ENCODE data around the gene ZDHHC8. TPM values are rescaled to one million over a fixed set of nuclear protein-coding genes. Genes with fewer than 3 reads are reported as not detected.

Gene ZDHHC8
- total RNA-seq, 1 donor from 2014 or later: 22.6 TPM

GRCh38 chr22:20160041-20160440 lies 28.4 kb downstream of the ZDHHC8 start:
- TF ChIP-seq, protein P1, sequence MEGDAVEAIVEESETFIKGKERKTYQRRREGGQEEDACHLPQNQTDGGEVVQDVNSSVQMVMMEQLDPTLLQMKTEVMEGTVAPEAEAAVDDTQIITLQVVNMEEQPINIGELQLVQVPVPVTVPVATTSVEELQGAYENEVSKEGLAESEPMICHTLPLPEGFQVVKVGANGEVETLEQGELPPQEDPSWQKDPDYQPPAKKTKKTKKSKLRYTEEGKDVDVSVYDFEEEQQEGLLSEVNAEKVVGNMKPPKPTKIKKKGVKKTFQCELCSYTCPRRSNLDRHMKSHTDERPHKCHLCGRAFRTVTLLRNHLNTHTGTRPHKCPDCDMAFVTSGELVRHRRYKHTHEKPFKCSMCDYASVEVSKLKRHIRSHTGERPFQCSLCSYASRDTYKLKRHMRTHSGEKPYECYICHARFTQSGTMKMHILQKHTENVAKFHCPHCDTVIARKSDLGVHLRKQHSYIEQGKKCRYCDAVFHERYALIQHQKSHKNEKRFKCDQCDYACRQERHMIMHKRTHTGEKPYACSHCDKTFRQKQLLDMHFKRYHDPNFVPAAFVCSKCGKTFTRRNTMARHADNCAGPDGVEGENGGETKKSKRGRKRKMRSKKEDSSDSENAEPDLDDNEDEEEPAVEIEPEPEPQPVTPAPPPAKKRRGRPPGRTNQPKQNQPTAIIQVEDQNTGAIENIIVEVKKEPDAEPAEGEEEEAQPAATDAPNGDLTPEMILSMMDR (IDR thresholded peaks at IDR 0.05): no peak
- TF ChIP-seq POLR2AphosphoS5 (IDR thresholded peaks at IDR 0.05; ENCODE audit: insufficient read depth in 1 of 2, low read depth in 1 of 2) (no peak), POLR2A (IDR thresholded peaks at IDR 0.05) (no peak)
- no peaks in the 10 kb centered on the region for H3K9me3 ChIP-seq

GRCh38 chr22:20164863-20165262 lies 33.3 kb downstream of the ZDHHC8 start:
- Histone ChIP-seq H3K4me3 (no peak overlapping the region), H3K27ac (no peak overlapping the region), H3K36me3 (no peaks in the 10 kb centered on the region), H3K27me3 (no peaks in the 10 kb centered on the region), H3K4me1 (no peaks in the 10 kb centered on the region), H3K9me3 (no peaks in the 10 kb centered on the region)
- intact Hi-C loops (cut with DNase I): no loop called here
- DNase-seq (ENCODE audit: extremely low spot score in 2 of 2): no peak
- TF ChIP-seq POLR2A (IDR thresholded peaks at IDR 0.05): no peak
- TF ChIP-seq, protein P1 (IDR thresholded peaks at IDR 0.05): no peak
- no peak for TF ChIP-seq POLR2AphosphoS5 (IDR thresholded peaks at IDR 0.05; ENCODE audit: insufficient read depth in 1 of 2, low read depth in 1 of 2)

More at GRCh38 chr22:20160041-20160440, 28.4 kb downstream of the ZDHHC8 start:
- Histone ChIP-seq H3K27ac (no peak overlapping the region), H3K36me3 (no peaks in the 10 kb centered on the region), H3K4me1 (no peaks in the 10 kb centered on the region), H3K4me3 (no peak overlapping the region), H3K27me3 (no peaks in the 10 kb centered on the region)
- intact Hi-C loops (cut with DNase I): no loop called here
- no peak for DNase-seq (ENCODE audit: extremely low spot score in 2 of 2)

DNA sequence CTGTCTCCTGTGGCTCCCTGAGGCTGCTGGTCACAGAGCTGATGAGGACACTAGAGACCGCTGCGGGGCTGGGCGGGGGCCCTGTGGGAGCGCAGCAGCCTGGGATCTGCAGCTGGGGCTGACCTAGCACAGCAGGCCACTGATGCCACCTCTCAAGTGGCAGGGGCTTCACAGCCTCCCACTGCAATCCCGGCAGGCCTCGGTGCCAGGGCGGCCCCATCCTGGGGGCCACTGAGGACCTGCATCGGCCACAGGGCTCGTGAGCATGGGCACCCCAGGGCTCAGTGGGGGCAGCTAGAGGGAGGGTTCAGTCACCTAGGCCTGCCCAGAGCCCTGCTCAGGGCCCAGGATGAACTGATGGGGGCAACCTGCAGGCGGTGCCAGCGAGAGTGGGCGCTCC lies 33.8 kb downstream of the ZDHHC8 start:
- no peaks in the 10 kb centered on the region for H3K27me3 ChIP-seq
- intact Hi-C loops (cut with DNase I): no loop called here
- no peaks in the 10 kb centered on the region for H3K4me1 ChIP-seq
- no peak for DNase-seq (ENCODE audit: extremely low spot score in 2 of 2)
- TF ChIP-seq POLR2A (IDR thresholded peaks at IDR 0.05) (no peak), POLR2AphosphoS5 (IDR thresholded peaks at IDR 0.05; ENCODE audit: insufficient read depth in 1 of 2, low read depth in 1 of 2) (no peak)
- TF ChIP-seq, protein P1 (IDR thresholded peaks at IDR 0.05): no peak
- no peaks in the 10 kb centered on the region for H3K36me3 ChIP-seq
- no peak overlapping the region for H3K4me3 ChIP-seq
- no peaks in the 10 kb centered on the region for H3K9me3 ChIP-seq
- no peak overlapping the region for H3K27ac ChIP-seq

DNA sequence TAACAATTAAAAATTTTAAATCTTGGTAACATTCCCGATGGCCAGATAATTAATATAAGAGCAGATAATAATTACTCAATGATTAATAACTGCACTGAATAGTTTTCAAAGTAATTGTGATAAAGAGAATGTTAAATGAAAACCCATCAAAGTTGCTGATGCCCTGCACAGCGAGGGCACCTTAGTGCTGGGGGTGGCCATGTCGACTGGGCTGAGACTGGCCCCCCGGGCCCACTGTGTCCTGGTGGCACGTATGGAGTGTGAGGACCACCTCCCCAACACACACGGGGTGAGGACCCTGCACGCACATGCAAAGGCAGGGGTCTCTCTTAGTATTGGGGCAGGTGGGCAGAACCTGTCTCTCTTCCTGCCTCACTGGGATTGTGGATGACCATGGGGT lies 34.3 kb downstream of the ZDHHC8 start:
- no peak overlapping the region for H3K27ac ChIP-seq
- no peak for DNase-seq (ENCODE audit: extremely low spot score in 2 of 2)
- H3K27me3 ChIP-seq: no peaks in the 10 kb centered on the region
- H3K4me3 ChIP-seq: no peak overlapping the region
- H3K9me3 ChIP-seq: no peaks in the 10 kb centered on the region
- no peaks in the 10 kb centered on the region for H3K4me1 ChIP-seq
- no peaks in the 10 kb centered on the region for H3K36me3 ChIP-seq
- TF ChIP-seq POLR2AphosphoS5 (IDR thresholded peaks at IDR 0.05; ENCODE audit: insufficient read depth in 1 of 2, low read depth in 1 of 2) (no peak), POLR2A (IDR thresholded peaks at IDR 0.05) (no peak)
- TF ChIP-seq, protein P1 (IDR thresholded peaks at IDR 0.05): no peak
- intact Hi-C loops (cut with DNase I): no loop called here

GRCh38 chr22:20166703-20167102 lies 35.1 kb downstream of the ZDHHC8 start:
- DNase-seq (ENCODE audit: extremely low spot score in 2 of 2): no peak
- intact Hi-C loops (cut with DNase I): no loop called here
- no peak overlapping the region for H3K4me3 ChIP-seq

More at GRCh38 chr22:20166703-20167102, 35.1 kb downstream of the ZDHHC8 start:
- Histone ChIP-seq H3K36me3 (no peaks in the 10 kb centered on the region), H3K9me3 (no peaks in the 10 kb centered on the region), H3K27ac (no peak overlapping the region), H3K4me1 (no peaks in the 10 kb centered on the region), H3K27me3 (no peaks in the 10 kb centered on the region)
- TF ChIP-seq, protein P1 (IDR thresholded peaks at IDR 0.05): no peak
- TF ChIP-seq POLR2AphosphoS5 (IDR thresholded peaks at IDR 0.05; ENCODE audit: insufficient read depth in 1 of 2, low read depth in 1 of 2) (no peak), POLR2A (IDR thresholded peaks at IDR 0.05) (no peak)

Measured in vagina (tissue), 2 donors.